GM23338 (cell line): ENCODE measurements around the gene IQUB. TPM values are rescaled to one million over a fixed set of nuclear protein-coding genes. Genes with fewer than 3 reads are reported as not detected.

ENCODE experiments used
- ATAC-seq: fragments of 200-7000 bp; cut with Tn5 transposase; 3 replicates; pipeline ENCODE4 v1.9.1; 2020
- DNase-seq: peaks from one replicate; pipeline ENCODE4 v3.0.0-alpha.2; 2015; ENCODE audit warnings: low spot score
- H2AFZ ChIP-seq: fragments of 200-600 bp; sonication (generic); 2 replicates; pipeline ENCODE4 v1.8.0; 2016; ENCODE audit warnings: antibody characterized with exemption, mild to moderate bottlenecking, moderate library complexity
- H3F3A ChIP-seq: fragments of 200-600 bp; sonication (generic); replicated peaks from 2 replicates; pipeline ENCODE4 v1.8.0; 2017; ENCODE audit warnings: antibody characterized with exemption, mixed run types, low read depth
- H3K27ac ChIP-seq: fragments of 200-600 bp; sonication (generic); 2 replicates; pipeline ENCODE4 v1.6.1; 2016; ENCODE audit warnings: low read depth
- H3K27me3 ChIP-seq: fragments of 200-600 bp; sonication (generic); 2 replicates; pipeline ENCODE4 v1.8.0; 2016; ENCODE audit warnings: mild to moderate bottlenecking, mixed run types, moderate library complexity; ENCODE audit not compliant: insufficient read depth
- H3K36me3 ChIP-seq: fragments of 200-600 bp; sonication (generic); 2 replicates; pipeline ENCODE4 v1.8.0; 2016; ENCODE audit warnings: mild to moderate bottlenecking; ENCODE audit not compliant: insufficient read depth
- H3K4me1 ChIP-seq: fragments of 200-600 bp; sonication (generic); 2 replicates; pipeline ENCODE4 v1.8.0; 2016; ENCODE audit warnings: mild to moderate bottlenecking, moderate library complexity; ENCODE audit not compliant: insufficient read depth
- H3K4me2 ChIP-seq: fragments of 200-600 bp; sonication (generic); 2 replicates; pipeline ENCODE4 v1.7.1; 2017; ENCODE audit warnings: mixed run types
- H3K4me3 ChIP-seq: fragments of 200-600 bp; sonication (generic); 2 replicates; pipeline ENCODE4 v1.6.1; 2016; ENCODE audit warnings: mixed run types
- H3K79me2 ChIP-seq: fragments of 200-600 bp; sonication (generic); replicated peaks from 2 replicates; pipeline ENCODE4 v1.8.0; 2017; ENCODE audit warnings: mild to moderate bottlenecking; ENCODE audit not compliant: insufficient read depth
- H3K9me2 ChIP-seq: fragments of 200-600 bp; sonication (generic); 2 replicates; pipeline ENCODE4 v1.8.0; 2017; ENCODE audit not compliant: insufficient read depth
- H4K20me1 ChIP-seq: fragments of 200-600 bp; sonication (generic); replicated peaks from 2 replicates; pipeline ENCODE4 v1.8.0; 2017; ENCODE audit warnings: mild to moderate bottlenecking; ENCODE audit not compliant: insufficient read depth
- H3K27ac Mint-ChIP-seq: 2 replicates; pipeline ENCODE4 v1.8.0; 2020; ENCODE audit warnings: inconsistent platforms, mild to moderate bottlenecking, moderate library complexity, mixed read lengths
- H3K27me3 Mint-ChIP-seq: 3 replicates; pipeline ENCODE4 v1.8.0; 2022; ENCODE audit warnings: low read depth, mild to moderate bottlenecking, moderate library complexity, mixed read lengths, inconsistent platforms; ENCODE audit not compliant: insufficient read depth, poor library complexity
- H3K36me3 Mint-ChIP-seq: 3 replicates; pipeline ENCODE4 v1.8.0; 2021; ENCODE audit warnings: low read depth, mild to moderate bottlenecking, inconsistent platforms, moderate library complexity, mixed read lengths
- H3K4me1 Mint-ChIP-seq: 3 replicates; pipeline ENCODE4 v1.8.0; 2020; ENCODE audit warnings: mild to moderate bottlenecking, inconsistent platforms, mixed read lengths
- H3K4me3 Mint-ChIP-seq: 3 replicates; pipeline ENCODE4 v1.8.0; 2021; ENCODE audit warnings: moderate library complexity, mild to moderate bottlenecking, inconsistent platforms, mixed read lengths
- H3K9me3 Mint-ChIP-seq: 3 replicates; pipeline ENCODE4 v1.8.0; 2020; ENCODE audit warnings: moderate library complexity, mild to moderate bottlenecking, inconsistent platforms, mixed read lengths
- CREB1 ChIP-seq: fragments of 250-450 bp; sonication (Bioruptor Pico); IDR thresholded peaks from 2 replicates; pipeline ENCODE4 v1.5.0; 2020; ENCODE audit warnings: low read depth, mild to moderate bottlenecking, moderate library complexity
- EZH2 ChIP-seq: fragments of 200-600 bp; sonication (generic); IDR thresholded peaks from one replicate; pipeline ENCODE4 v1.8.0; 2017; ENCODE audit warnings: antibody characterized with exemption, mild to moderate bottlenecking, low read depth; ENCODE audit not compliant: unreplicated experiment
- EZH2phosphoT487 ChIP-seq: fragments of 200-600 bp; sonication (generic); IDR thresholded peaks from one replicate; pipeline ENCODE4 v1.8.1; 2018; ENCODE audit warnings: antibody characterized with exemption; ENCODE audit not compliant: unreplicated experiment
- JUNB ChIP-seq: IDR thresholded peaks from one replicate; pipeline ENCODE4 v1.6.1; 2016; ENCODE audit warnings: antibody characterized with exemption; ENCODE audit not compliant: unreplicated experiment
- NANOG ChIP-seq: IDR thresholded peaks from 2 replicates; pipeline ENCODE4 v1.6.1; 2016; ENCODE audit warnings: antibody characterized with exemption, borderline replicate concordance
- POLR2AphosphoS5 ChIP-seq: IDR thresholded peaks from 2 replicates; pipeline ENCODE4 v1.6.1; 2016; ENCODE audit warnings: antibody characterized with exemption, low read depth
- STAT1 ChIP-seq: IDR thresholded peaks from one replicate; pipeline ENCODE4 v1.6.1; 2016; ENCODE audit warnings: antibody characterized with exemption; ENCODE audit not compliant: unreplicated experiment
- ZNF114 ChIP-seq: fragments of 250-450 bp; sonication (Bioruptor Pico); IDR thresholded peaks from 2 replicates; pipeline ENCODE4 v1.5.0; 2020; ENCODE audit warnings: mild to moderate bottlenecking, moderate library complexity
- polyA plus RNA-seq: library from polyadenylated mRNA; unstranded; fragments of >200 nt; fragmentation: Nextera tagmentation; extraction: Ambion mirVana; gene quantifications from 2 replicates; pipeline ENCODE4 v1.2.1, GENCODE V29; 2016
- total RNA-seq: library from RNA; depleted of rRNA; stranded (reverse); fragments of >200 nt; shearing (Covaris generic); gene quantifications from 2 replicates; pipeline ENCODE4 v1.2.3, GENCODE V29; 2014
- TF ChIP-seq, protein P1 (sequence below): IDR thresholded peaks from one replicate; pipeline ENCODE4 v1.6.1; 2018; ENCODE audit warnings: antibody characterized with exemption; ENCODE audit not compliant: unreplicated experiment
- TF ChIP-seq, protein P2 (sequence below): IDR thresholded peaks from 2 replicates; pipeline ENCODE4 v1.6.1; 2016; ENCODE audit warnings: antibody characterized with exemption
- TF ChIP-seq, protein P3 (sequence below), 2 experiments: fragments of 200-600 bp in 1 of 2; sonication (generic) in 1 of 2; conservative IDR thresholded peaks; 2 replicates each; pipeline versions ENCODE4 v1.5.1 to v1.6.1; 2016 to 2017; ENCODE audit warnings: antibody characterized with exemption in 2 of 2, low read depth in 2 of 2, mild to moderate bottlenecking in 2 of 2, moderate library complexity in 1 of 2

The IQUB gene
- total and polyA plus RNA-seq, 2 experiments from 2014 or later, result 0.79 to 1.1 TPM

DNA sequence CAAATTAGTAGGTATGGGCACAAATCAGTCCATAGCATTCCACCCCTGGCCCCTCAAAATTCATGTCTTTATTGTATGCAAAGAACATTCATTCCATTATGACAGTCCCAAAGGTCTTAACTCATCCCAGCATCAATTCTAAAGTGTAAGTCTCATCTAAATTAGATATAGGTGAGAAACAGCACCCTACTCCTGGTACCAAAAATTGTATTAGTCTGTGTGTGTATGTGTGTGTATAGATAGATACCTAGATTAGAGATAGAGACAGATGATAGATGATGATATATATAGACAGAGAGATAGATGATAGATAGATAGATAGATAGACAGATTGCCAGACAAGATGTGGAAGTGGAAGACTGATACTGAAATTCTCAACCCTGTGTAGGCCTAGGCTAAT is 109.9 kb downstream of the IQUB start (continued):
- TF ChIP-seq, protein P1, sequence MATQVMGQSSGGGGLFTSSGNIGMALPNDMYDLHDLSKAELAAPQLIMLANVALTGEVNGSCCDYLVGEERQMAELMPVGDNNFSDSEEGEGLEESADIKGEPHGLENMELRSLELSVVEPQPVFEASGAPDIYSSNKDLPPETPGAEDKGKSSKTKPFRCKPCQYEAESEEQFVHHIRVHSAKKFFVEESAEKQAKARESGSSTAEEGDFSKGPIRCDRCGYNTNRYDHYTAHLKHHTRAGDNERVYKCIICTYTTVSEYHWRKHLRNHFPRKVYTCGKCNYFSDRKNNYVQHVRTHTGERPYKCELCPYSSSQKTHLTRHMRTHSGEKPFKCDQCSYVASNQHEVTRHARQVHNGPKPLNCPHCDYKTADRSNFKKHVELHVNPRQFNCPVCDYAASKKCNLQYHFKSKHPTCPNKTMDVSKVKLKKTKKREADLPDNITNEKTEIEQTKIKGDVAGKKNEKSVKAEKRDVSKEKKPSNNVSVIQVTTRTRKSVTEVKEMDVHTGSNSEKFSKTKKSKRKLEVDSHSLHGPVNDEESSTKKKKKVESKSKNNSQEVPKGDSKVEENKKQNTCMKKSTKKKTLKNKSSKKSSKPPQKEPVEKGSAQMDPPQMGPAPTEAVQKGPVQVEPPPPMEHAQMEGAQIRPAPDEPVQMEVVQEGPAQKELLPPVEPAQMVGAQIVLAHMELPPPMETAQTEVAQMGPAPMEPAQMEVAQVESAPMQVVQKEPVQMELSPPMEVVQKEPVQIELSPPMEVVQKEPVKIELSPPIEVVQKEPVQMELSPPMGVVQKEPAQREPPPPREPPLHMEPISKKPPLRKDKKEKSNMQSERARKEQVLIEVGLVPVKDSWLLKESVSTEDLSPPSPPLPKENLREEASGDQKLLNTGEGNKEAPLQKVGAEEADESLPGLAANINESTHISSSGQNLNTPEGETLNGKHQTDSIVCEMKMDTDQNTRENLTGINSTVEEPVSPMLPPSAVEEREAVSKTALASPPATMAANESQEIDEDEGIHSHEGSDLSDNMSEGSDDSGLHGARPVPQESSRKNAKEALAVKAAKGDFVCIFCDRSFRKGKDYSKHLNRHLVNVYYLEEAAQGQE, result no peak
- TF ChIP-seq, protein P2, sequence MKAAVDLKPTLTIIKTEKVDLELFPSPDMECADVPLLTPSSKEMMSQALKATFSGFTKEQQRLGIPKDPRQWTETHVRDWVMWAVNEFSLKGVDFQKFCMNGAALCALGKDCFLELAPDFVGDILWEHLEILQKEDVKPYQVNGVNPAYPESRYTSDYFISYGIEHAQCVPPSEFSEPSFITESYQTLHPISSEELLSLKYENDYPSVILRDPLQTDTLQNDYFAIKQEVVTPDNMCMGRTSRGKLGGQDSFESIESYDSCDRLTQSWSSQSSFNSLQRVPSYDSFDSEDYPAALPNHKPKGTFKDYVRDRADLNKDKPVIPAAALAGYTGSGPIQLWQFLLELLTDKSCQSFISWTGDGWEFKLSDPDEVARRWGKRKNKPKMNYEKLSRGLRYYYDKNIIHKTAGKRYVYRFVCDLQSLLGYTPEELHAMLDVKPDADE, result no peak
- TF ChIP-seq EZH2 (no peak), EZH2phosphoT487 (no peak), NANOG (no peak)
- TF ChIP-seq, protein P3, sequence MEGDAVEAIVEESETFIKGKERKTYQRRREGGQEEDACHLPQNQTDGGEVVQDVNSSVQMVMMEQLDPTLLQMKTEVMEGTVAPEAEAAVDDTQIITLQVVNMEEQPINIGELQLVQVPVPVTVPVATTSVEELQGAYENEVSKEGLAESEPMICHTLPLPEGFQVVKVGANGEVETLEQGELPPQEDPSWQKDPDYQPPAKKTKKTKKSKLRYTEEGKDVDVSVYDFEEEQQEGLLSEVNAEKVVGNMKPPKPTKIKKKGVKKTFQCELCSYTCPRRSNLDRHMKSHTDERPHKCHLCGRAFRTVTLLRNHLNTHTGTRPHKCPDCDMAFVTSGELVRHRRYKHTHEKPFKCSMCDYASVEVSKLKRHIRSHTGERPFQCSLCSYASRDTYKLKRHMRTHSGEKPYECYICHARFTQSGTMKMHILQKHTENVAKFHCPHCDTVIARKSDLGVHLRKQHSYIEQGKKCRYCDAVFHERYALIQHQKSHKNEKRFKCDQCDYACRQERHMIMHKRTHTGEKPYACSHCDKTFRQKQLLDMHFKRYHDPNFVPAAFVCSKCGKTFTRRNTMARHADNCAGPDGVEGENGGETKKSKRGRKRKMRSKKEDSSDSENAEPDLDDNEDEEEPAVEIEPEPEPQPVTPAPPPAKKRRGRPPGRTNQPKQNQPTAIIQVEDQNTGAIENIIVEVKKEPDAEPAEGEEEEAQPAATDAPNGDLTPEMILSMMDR (conservative IDR thresholded peaks at IDR 0.05; ENCODE audit: low read depth in 2 of 2), result no peak

DNA sequence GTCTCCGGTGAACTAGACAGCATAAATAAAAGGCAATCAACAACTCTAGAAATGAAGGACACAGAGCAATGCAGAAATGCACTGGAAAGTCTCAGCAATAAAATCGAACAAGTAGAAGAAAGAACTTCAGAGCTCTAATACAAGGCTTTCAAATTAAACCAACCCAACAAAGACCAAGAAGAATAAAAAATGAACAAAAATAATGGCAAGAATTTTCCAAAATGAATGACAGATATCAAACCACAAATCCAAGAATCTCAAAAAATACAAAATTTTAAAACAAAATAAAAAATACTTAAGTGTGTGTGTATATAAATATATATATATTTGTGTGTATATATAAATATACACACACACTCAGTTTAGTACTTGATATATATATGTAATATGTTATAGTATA is 110.8 kb downstream of the IQUB start:
- ATAC-seq (no peak), DNase-seq (no peak)
- H3K4me1 Mint-ChIP-seq, result no peaks in the 10 kb centered on the region
- Histone ChIP-seq H3K4me3 (no peak overlapping the region), H3K4me1 (no peaks in the 10 kb centered on the region), H3K4me2 (no peak overlapping the region), H4K20me1 (no peaks in the 10 kb centered on the region), H3K79me2 (no peaks in the 10 kb centered on the region), H3K27me3 (no peaks in the 10 kb centered on the region), H3K27ac (no peak overlapping the region), H2AFZ (no peak overlapping the region), H3F3A (no peaks in the 10 kb centered on the region), H3K9me2 (peaks cover 15% of the 10 kb centered on the region), H3K36me3 (peaks cover under 1% of the 10 kb centered on the region; the same call in 1 of the 2 replicates)
- H3K27ac Mint-ChIP-seq, result no peak overlapping the region
- peaks cover 19% of the 10 kb centered on the region for H3K9me3 Mint-ChIP-seq
- H3K36me3 Mint-ChIP-seq, result peaks cover 15% of the 10 kb centered on the region; the same call in 2 of the 3 replicates
- H3K27me3 Mint-ChIP-seq, result peaks cover 2% of the 10 kb centered on the region
- H3K4me3 Mint-ChIP-seq, result no peak overlapping the region
- TF ChIP-seq JUNB, result no peak
- no peak for TF ChIP-seq CREB1 (CRISPR knock-in tag)
- TF ChIP-seq, protein P1, result no peak
- no peak for TF ChIP-seq ZNF114
- no peak for TF ChIP-seq POLR2AphosphoS5
- no peak for TF ChIP-seq STAT1
- no peak for TF ChIP-seq EZH2phosphoT487
- TF ChIP-seq, protein P2, result no peak
